Activated naive CD4-positive, alpha-beta T cell treated with anti-CD3 and anti-CD28 coated beads, Interleukin-2, amount 10 ng/mL, durations not matched to agents 7 days and 5 days (primary cell): Measurements from ENCODE around the gene DENND1B.

ENCODE experiments used
- CTCF ChIA-PET: fragments of 350-600 bp; sonication (Branson Sonifier 250); formaldehyde crosslinking; loops from one replicate; lab custom pipeline; 2021; ENCODE audit warnings: antibody characterized with exemption; lab: Charles Lee
- DNase-seq: peaks from one replicate; pipeline ENCODE4 v3.0.0-alpha.2; 2020
- H3K27ac Mint-ChIP-seq: one replicate; pipeline ENCODE4 v1.8.0; 2021; ENCODE audit warnings: mild to moderate bottlenecking, moderate library complexity, mixed read lengths
- H3K27me3 Mint-ChIP-seq: one replicate; pipeline ENCODE4 v1.8.0; 2021; ENCODE audit warnings: mild to moderate bottlenecking, mixed read lengths
- H3K36me3 Mint-ChIP-seq: one replicate; pipeline ENCODE4 v1.8.0; 2021; ENCODE audit warnings: mixed read lengths
- H3K4me1 Mint-ChIP-seq: one replicate; pipeline ENCODE4 v1.8.0; 2021; ENCODE audit warnings: mixed read lengths
- H3K4me3 Mint-ChIP-seq: one replicate; pipeline ENCODE4 v1.8.0; 2021; ENCODE audit warnings: mild to moderate bottlenecking, moderate library complexity, mixed read lengths
- H3K9me3 Mint-ChIP-seq: one replicate; pipeline ENCODE4 v1.8.0; 2021; ENCODE audit warnings: mixed read lengths

The DENND1B gene

GRCh38 chr1:197675583-197676208 is 99.6 kb downstream of the DENND1B start:
- H3K36me3 Mint-ChIP-seq, result peaks cover under 1% of the 10 kb centered on the region

GRCh38 chr1:197674286-197674685 is 101.0 kb downstream of the DENND1B start:
- Mint-ChIP-seq H3K36me3 (peaks cover 2% of the 10 kb centered on the region), H3K9me3 (no peaks in the 10 kb centered on the region), H3K27me3 (no peaks in the 10 kb centered on the region), H3K27ac (no peak overlapping the region), H3K4me3 (no peak overlapping the region), H3K4me1 (peaks cover 2% of the 10 kb centered on the region)
- CTCF ChIA-PET, result no interaction called here
- no peak for DNase-seq

More at GRCh38 chr1:197675583-197676208, 99.6 kb downstream of the DENND1B start:
- no peak for DNase-seq
- H3K4me1 Mint-ChIP-seq, result peaks cover 2% of the 10 kb centered on the region
- no peak overlapping the region for H3K4me3 Mint-ChIP-seq
- H3K9me3 Mint-ChIP-seq, result no peaks in the 10 kb centered on the region
- CTCF ChIA-PET, result interaction anchor here (0.6 kb wide), 1 partner anchor 34 kb away, joined by 3 read pairs; no protein-coding TSS in a partner anchor
- H3K27me3 Mint-ChIP-seq, result no peaks in the 10 kb centered on the region
- no peak overlapping the region for H3K27ac Mint-ChIP-seq

GRCh38 chr1:197673292-197673691 is 102.0 kb downstream of the DENND1B start:
- CTCF ChIA-PET, result no interaction called here

GRCh38 chr1:197672347-197672746 is 102.9 kb downstream of the DENND1B start:
- no peak overlapping the region for H3K4me3 Mint-ChIP-seq

More at GRCh38 chr1:197673292-197673691, 102.0 kb downstream of the DENND1B start:
- Mint-ChIP-seq H3K9me3 (no peaks in the 10 kb centered on the region), H3K36me3 (peaks cover 2% of the 10 kb centered on the region), H3K4me3 (no peak overlapping the region), H3K27ac (no peak overlapping the region), H3K27me3 (no peaks in the 10 kb centered on the region), H3K4me1 (peaks cover 2% of the 10 kb centered on the region)
- DNase-seq, result no peak

GRCh38 chr1:197671920-197672319 is 103.4 kb downstream of the DENND1B start:
- Mint-ChIP-seq H3K27me3 (no peaks in the 10 kb centered on the region), H3K27ac (no peak overlapping the region), H3K9me3 (no peaks in the 10 kb centered on the region), H3K4me3 (no peak overlapping the region), H3K36me3 (peaks cover 2% of the 10 kb centered on the region), H3K4me1 (peaks cover 2% of the 10 kb centered on the region)
- no peak for DNase-seq
- CTCF ChIA-PET, result no interaction called here

More at GRCh38 chr1:197672347-197672746, 102.9 kb downstream of the DENND1B start:
- Mint-ChIP-seq H3K4me1 (peaks cover 2% of the 10 kb centered on the region), H3K27ac (no peak overlapping the region), H3K9me3 (no peaks in the 10 kb centered on the region), H3K27me3 (no peaks in the 10 kb centered on the region), H3K36me3 (peaks cover 2% of the 10 kb centered on the region)
- DNase-seq, result no peak
- CTCF ChIA-PET, result no interaction called here

GRCh38 chr1:197671140-197671539 is 104.1 kb downstream of the DENND1B start:
- no peaks in the 10 kb centered on the region for H3K27me3 Mint-ChIP-seq
- no peak overlapping the region for H3K27ac Mint-ChIP-seq
- no peaks in the 10 kb centered on the region for H3K9me3 Mint-ChIP-seq
- no peak for DNase-seq
- H3K4me1 Mint-ChIP-seq, result peaks cover 2% of the 10 kb centered on the region
- no peak overlapping the region for H3K4me3 Mint-ChIP-seq
- CTCF ChIA-PET, result no interaction called here
- H3K36me3 Mint-ChIP-seq, result peaks cover 2% of the 10 kb centered on the region

- H3K4me3 Mint-ChIP-seq, result no peak overlapping the region
- H3K27ac Mint-ChIP-seq, result no peak overlapping the region
- H3K27me3 Mint-ChIP-seq, result no peaks in the 10 kb centered on the region
- CTCF ChIA-PET, result no interaction called here
- no peaks in the 10 kb centered on the region for H3K9me3 Mint-ChIP-seq
- DNase-seq, result no peak
- peaks cover 2% of the 10 kb centered on the region for H3K36me3 Mint-ChIP-seq
- H3K4me1 Mint-ChIP-seq, result no peaks in the 10 kb centered on the region
Measured at GRCh38 chr1:197666769-197667285, 108.5 kb downstream of the DENND1B start.

- H3K4me1 Mint-ChIP-seq, result peaks cover under 1% of the 10 kb centered on the region
- CTCF ChIA-PET, result no interaction called here
- H3K27me3 Mint-ChIP-seq, result no peaks in the 10 kb centered on the region
- no peak overlapping the region for H3K27ac Mint-ChIP-seq
- no peak overlapping the region for H3K4me3 Mint-ChIP-seq
- H3K36me3 Mint-ChIP-seq, result no peaks in the 10 kb centered on the region
- no peak for DNase-seq
- no peaks in the 10 kb centered on the region for H3K9me3 Mint-ChIP-seq
Measured at GRCh38 chr1:197664391-197664790, 110.9 kb downstream of the DENND1B start.

- H3K36me3 Mint-ChIP-seq, result no peaks in the 10 kb centered on the region
- H3K27me3 Mint-ChIP-seq, result no peaks in the 10 kb centered on the region
- H3K27ac Mint-ChIP-seq, result no peak overlapping the region
- peaks cover 3% of the 10 kb centered on the region for H3K4me1 Mint-ChIP-seq
- no peak for DNase-seq
- CTCF ChIA-PET, result no interaction called here
- no peaks in the 10 kb centered on the region for H3K9me3 Mint-ChIP-seq
- no peak overlapping the region for H3K4me3 Mint-ChIP-seq
Measured at GRCh38 chr1:197663162-197663953, 111.9 kb downstream of the DENND1B start.

GRCh38 chr1:197660389-197660788 is 114.9 kb downstream of the DENND1B start:
- H3K27ac Mint-ChIP-seq, result no peak overlapping the region
- CTCF ChIA-PET, result no interaction called here
- H3K27me3 Mint-ChIP-seq, result no peaks in the 10 kb centered on the region
- no peaks in the 10 kb centered on the region for H3K9me3 Mint-ChIP-seq
- no peak for DNase-seq
- peaks cover 3% of the 10 kb centered on the region for H3K4me1 Mint-ChIP-seq
- peaks cover 9% of the 10 kb centered on the region for H3K36me3 Mint-ChIP-seq
- no peak overlapping the region for H3K4me3 Mint-ChIP-seq

- DNase-seq, result no peak
- no peaks in the 10 kb centered on the region for H3K9me3 Mint-ChIP-seq
Measured at GRCh38 chr1:197659171-197659570, 116.1 kb downstream of the DENND1B start.

GRCh38 chr1:197649188-197649587 is 126.1 kb downstream of the DENND1B start:
- CTCF ChIA-PET, result interaction anchor here (1.3 kb wide), 1 partner anchor 8 kb away, joined by 4 read pairs; no protein-coding TSS in a partner anchor
- Mint-ChIP-seq H3K36me3 (peaks cover 12% of the 10 kb centered on the region), H3K4me1 (no peaks in the 10 kb centered on the region), H3K27ac (no peak overlapping the region), H3K4me3 (no peak overlapping the region), H3K27me3 (no peaks in the 10 kb centered on the region), H3K9me3 (no peaks in the 10 kb centered on the region)
- DNase-seq, result no peak

More at GRCh38 chr1:197659171-197659570, 116.1 kb downstream of the DENND1B start:
- CTCF ChIA-PET, result no interaction called here
- no peaks in the 10 kb centered on the region for H3K27me3 Mint-ChIP-seq
- H3K4me3 Mint-ChIP-seq, result no peak overlapping the region
- peaks cover 3% of the 10 kb centered on the region for H3K4me1 Mint-ChIP-seq
- H3K27ac Mint-ChIP-seq, result no peak overlapping the region
- peaks cover 9% of the 10 kb centered on the region for H3K36me3 Mint-ChIP-seq

GRCh38 chr1:197638316-197638715 is 137.0 kb downstream of the DENND1B start:
- no peak for DNase-seq
- no peaks in the 10 kb centered on the region for H3K4me1 Mint-ChIP-seq
- H3K27me3 Mint-ChIP-seq, result no peaks in the 10 kb centered on the region
- CTCF ChIA-PET, result interaction anchor here (1.4 kb wide), 1 partner anchor 20 kb away, joined by 4 read pairs; no protein-coding TSS in a partner anchor
- no peak overlapping the region for H3K4me3 Mint-ChIP-seq
- H3K9me3 Mint-ChIP-seq, result peaks cover under 1% of the 10 kb centered on the region
- H3K27ac Mint-ChIP-seq, result no peak overlapping the region
- H3K36me3 Mint-ChIP-seq, result peaks cover 13% of the 10 kb centered on the region

GRCh38 chr1:197637406-197637805 is 137.9 kb downstream of the DENND1B start:
- peaks cover 2% of the 10 kb centered on the region for H3K9me3 Mint-ChIP-seq
- CTCF ChIA-PET, result interaction anchor here (1.4 kb wide), 1 partner anchor 19 kb away, joined by 4 read pairs; no protein-coding TSS in a partner anchor
- no peak for DNase-seq
- no peak overlapping the region for H3K4me3 Mint-ChIP-seq
- H3K27ac Mint-ChIP-seq, result no peak overlapping the region
- H3K36me3 Mint-ChIP-seq, result peaks cover 16% of the 10 kb centered on the region
- H3K4me1 Mint-ChIP-seq, result no peaks in the 10 kb centered on the region
- H3K27me3 Mint-ChIP-seq, result no peaks in the 10 kb centered on the region
